SK-MEL-5 (cell line): ENCODE data around the gene HSD17B8. TPM values are rescaled to one million over a fixed set of nuclear protein-coding genes. Genes with fewer than 3 reads are reported as not detected.

Experiments used
- DNase-seq: peaks from one replicate; pipeline ENCODE4 v3.0.0-alpha.2; 2016; ENCODE audit warnings: low read depth, low spot score
- in situ Hi-C: cut with HindIII; loops from 2 replicates; pipeline ENCODE4 v1.10.0; 2016; ENCODE audit warnings: low sequenced_read_pairs, high pct_unique_total_duplicates, low pct_unique_long_range_greater_than_20kb
- total RNA-seq: library from RNA; depleted of rRNA; stranded (reverse); fragments of >200 nt; shearing (Covaris generic); gene quantifications from 2 replicates; pipeline ENCODE4 v1.2.3, GENCODE V29; 2014

The HSD17B8 gene
- total RNA-seq, 1 experiment from 2014 or later = 6.5 TPM

DNA sequence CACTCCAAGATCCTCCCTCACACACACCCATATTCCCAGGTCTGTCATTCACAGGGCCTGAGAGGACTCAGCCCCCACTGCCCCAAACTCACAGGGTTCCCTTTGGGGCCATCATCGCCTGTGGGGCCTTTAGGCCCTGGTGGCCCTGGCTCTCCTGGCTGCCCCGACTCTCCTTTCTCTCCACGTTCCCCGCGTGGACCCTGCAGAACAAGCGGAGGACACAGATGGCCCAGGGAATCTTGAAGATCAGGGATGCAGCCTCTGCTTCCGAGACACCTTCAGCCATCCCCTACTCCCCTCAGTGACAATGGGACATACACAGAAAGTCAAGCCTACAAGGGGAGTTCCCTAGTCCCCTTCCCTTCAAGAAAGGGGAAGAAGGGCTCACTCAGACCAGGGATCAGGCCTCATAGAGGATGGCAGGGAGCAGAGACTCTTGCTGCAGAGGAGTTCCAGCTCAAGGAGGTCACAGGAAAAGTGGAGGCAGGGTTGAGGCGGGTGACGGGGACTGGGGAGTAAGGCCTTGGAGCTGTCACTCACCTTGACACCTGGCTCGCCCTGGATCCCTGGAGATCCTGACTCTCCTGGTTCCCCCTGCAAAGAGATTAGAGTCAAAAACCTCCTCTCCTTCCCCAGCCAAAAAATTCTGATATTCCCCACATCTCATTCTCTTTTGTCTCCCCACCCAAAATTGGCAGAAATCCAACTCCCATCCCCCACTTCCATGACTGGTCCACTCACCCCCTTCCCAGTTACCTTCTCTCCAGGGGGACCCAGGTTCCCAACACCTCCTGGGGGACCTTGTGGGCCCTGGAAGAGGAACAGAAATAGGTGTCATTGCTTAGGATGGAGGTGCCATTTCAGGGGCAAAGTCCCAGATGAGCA is 34.9 kb upstream of the HSD17B8 start:
- in situ Hi-C loops = no loop called here
- DNase-seq = no peak

DNA sequence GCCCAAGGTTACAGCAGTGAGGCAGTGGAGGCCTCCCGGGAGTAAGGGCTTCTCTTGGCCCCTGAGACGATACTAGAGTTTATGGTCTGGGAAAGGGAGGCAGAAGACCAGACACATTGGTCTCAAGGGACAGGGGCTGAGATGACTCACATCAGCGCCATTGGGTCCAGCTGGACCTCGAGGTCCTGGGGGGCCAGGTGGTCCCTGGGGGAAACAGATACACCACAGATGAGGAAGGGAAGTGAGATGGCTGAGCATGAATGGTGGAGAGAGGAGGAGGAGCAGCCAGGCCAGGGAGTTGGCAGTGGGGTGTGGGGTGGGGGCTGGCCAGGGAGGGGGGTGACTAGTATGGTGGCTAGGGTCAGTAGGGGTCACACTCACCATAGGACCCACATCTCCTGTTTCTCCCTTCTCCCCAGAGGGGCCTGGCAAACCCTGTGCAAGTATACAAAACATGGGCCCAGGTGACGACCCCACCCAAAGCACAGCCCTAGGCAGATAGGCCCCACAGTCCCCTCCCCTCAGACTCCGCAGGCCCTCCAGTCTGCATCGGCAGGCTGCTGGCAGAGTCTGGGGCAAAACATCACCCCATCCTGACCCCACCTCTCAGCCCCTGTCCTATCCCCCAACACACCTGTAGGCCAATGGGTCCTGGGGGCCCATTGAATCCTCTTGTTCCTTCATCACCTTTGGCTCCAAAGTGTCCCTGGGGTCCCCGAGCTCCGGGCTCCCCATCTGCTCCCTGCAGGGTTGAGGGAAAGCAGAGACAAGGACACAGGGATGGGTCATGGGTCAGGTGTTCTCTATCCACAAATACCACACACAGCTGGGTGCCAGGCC is 34.1 kb upstream of the HSD17B8 start:
- in situ Hi-C loops = no loop called here
- no peak for DNase-seq

DNA sequence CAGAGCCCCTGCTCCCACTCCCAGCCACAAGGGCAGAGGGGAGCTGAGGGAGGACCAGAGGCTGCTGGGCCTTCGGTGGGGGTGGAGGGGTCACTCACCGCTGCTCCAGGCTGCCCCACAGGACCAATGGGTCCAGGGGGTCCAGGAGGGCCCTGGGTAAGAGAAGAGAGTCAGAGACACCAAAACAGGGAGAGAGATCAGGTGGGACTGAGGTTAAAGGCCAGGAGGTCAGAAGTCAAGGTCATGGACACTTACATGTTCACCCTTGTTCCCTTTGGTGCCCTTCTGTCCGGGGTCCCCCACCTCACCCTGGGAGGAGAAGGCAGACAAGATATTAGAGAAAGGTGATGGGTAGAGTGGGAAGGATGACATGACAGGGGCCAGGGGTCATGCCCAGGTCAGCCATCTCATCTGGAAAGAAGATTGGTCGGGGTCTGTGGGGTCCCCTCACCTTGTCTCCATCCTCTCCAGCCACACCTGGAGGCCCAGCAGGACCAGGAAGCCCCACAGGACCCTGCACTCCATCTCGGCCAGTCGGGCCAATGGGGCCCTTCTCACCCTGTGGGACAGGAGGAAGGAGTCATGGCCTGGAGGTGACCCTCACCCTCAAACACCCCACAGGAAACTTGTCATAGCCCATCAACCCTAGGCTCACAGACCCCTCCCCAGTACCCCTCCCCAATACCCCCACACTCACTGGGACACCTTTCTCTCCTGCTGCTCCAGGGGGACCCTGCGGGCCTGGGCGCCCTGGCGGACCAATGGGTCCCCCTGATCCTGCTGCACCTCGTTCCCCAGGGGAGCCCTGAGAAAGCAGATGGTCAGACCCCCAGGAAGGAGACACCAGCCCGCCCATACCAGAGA is 33.2 kb upstream of the HSD17B8 start:
- DNase-seq = no peak
- in situ Hi-C loops = no loop called here

DNA sequence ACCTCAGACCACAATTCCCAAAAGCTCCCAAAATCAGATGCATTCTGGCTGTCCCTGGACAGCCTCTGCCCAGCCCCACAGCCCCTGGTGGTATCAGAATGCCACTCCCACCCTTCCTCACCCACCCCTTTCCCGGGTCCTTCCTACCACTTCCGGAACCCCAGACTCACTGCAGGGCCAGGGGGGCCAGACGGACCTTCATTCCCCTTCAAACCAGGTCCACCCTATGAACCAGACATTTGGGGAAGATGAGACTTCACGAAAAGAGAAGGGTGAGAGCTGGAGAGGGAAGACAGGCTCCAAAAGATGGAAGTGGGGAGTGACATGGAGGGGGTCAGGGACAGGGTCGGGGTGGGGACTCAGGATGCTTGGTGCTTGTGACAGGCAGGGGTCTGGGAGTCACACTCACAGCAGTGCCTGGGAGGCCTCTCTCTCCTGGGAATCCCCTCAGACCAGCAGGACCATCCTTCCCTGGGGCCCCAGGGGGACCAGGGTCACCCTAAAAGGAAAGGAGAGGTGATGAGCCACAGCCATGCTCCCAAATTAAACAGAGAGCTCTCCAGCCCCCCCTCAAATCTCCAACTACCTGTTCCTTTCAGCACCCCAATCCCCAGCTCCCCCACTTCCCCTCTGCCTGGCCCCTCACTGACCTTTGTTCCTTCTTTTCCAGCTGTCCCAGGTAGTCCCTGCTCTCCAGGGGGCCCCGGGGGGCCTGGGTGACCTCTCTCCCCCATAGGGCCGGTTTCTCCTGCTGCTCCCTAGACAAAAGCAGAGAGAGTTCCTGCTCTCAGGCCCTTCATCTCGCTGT is 32.4 kb upstream of the HSD17B8 start:
- DNase-seq = no peak
- in situ Hi-C loops = no loop called here

DNA sequence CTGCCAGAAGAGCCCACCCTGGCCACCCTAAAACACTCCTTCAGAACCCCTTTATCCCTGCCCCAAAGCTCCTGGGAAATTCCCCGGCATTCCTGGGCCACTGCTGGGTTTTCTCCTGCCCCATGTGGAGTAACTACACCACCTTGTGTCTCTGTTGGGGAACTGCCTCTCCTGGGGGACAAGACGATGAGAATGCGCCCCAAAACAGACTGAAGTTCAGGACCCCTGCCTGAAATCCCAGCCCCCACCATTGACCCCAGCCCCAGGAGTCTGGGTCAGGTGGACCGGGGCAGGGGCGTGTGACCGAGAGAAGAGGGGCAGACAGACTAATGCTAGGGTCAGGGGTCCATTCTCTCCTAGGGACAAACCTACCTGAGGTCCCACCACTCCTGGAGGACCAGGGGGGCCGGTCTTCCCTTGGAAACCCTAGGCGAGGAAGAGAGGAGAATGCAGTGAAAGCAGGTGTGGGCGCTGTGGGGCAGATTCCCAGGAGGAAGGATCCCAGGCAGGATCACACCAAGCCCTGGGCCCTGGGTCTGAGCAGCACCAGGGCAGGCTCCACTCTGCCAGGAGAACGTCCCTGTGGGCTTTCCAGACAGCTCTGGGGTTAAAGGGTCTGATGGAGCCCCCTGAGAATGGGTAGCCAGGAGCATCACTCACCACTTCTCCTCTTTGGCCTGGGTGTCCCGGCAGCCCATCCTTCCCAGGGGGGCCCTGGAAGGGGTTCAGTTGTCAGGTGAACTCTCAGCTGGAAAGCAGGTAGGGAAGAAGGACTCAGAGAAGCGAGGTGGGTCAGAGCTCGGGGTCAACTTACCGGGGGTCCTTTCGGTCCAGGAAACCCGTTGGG is 31.5 kb upstream of the HSD17B8 start:
- in situ Hi-C loops = no loop called here
- peak; percentile 54 for DNase-seq

DNA sequence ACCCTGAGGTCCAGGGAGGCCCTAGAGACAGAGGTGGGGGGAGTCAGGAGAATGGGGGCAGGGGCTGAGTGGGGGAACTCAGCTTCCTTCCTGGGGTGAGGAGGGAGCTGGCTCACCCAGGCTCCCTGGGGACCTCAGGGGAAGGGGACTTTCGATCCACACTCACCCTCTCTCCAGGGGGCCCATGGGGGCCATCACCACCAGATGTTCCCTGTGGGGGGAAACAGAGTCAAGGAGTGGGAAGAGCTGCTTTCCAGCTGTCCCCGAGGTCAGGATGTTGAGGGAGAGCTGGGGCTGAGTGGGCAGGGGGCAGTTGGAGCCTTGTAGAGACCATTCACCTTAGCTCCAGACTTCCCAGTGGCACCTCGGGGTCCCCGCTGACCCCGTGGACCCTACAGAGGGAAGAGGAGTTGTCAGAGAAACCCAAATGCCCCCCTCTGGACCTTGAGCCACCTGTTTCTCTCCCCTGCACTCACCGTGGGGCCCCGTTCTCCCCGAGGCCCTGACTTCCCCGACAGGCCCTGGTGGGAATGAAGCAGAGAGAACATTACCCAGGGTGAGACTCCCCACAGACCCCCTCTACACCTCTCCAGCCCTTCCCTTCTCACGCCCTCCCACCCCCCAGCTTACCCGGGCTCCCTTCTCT is 30.8 kb upstream of the HSD17B8 start:
- no peak for DNase-seq
- in situ Hi-C loops = no loop called here

DNA sequence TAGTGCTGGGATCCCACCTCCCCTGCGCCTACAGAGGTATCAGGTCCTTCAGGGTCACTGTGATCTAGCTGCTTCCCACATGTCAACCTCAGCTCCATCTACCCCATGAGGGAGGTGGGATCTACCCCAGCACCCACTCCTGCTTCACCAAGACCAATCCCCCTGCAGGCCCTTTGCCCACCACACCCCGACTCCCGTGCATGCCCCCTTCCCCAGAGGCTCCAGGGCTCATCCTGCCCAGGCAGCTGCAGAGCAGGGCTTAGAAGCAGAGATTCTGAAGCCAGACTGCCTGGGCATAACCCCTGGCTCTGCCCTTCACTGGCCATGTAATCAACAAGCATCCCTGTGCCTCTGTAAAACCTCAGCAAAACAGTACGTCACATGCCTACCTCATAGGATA is 29.7 kb upstream of the HSD17B8 start:
- DNase-seq = no peak
- in situ Hi-C loops = no loop called here

DNA sequence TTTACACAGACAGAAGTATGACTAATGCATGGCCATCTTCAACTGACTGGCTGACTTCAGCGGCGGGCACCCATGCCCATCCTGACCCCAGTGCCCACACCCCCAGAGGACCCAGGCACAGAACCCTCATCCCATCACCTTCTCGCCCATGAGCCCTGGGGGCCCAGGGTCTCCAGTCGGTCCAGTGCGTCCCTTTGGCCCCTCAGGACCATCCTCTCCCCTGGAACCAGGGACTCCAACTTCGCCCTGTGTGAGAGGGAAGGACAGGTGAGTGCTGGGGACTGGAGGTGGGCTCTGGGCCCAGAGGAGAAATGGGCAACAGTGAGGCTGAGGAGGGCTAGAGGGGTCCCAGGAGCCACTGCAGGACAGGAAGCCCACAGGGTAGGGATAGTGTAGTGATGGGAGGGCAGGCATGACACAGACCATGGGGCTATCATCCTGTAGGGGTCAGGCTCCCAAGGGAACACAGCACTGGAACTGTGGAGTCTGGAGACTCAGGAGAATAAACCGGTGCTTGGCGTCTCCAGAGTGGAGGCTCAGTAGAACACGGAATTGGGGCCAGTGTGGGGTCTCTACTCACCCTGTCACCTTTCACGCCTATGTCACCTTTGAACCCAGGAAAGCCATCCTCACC is 28.9 kb upstream of the HSD17B8 start:
- no peak for DNase-seq
- in situ Hi-C loops = no loop called here

DNA sequence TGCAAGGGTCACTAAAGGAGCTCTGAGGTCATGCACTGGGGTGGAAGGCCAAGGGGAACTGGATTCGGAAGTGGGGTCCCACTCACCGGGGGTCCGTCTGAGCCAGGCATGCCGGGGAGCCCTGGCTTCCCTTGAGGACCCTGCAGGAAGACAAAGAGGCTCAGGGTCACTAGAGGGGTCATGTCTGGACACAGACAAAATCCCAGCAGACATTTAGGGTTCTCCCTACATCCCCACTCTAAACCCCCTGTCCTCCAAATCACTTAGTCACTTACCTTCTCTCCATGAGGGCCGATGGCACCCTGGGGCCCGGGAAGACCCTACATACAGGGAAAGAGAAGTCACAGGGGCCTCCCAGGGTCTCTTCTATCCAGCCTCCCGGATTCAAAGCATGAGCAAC is 27.5 kb upstream of the HSD17B8 start:
- DNase-seq = no peak
- in situ Hi-C loops = no loop called here

DNA sequence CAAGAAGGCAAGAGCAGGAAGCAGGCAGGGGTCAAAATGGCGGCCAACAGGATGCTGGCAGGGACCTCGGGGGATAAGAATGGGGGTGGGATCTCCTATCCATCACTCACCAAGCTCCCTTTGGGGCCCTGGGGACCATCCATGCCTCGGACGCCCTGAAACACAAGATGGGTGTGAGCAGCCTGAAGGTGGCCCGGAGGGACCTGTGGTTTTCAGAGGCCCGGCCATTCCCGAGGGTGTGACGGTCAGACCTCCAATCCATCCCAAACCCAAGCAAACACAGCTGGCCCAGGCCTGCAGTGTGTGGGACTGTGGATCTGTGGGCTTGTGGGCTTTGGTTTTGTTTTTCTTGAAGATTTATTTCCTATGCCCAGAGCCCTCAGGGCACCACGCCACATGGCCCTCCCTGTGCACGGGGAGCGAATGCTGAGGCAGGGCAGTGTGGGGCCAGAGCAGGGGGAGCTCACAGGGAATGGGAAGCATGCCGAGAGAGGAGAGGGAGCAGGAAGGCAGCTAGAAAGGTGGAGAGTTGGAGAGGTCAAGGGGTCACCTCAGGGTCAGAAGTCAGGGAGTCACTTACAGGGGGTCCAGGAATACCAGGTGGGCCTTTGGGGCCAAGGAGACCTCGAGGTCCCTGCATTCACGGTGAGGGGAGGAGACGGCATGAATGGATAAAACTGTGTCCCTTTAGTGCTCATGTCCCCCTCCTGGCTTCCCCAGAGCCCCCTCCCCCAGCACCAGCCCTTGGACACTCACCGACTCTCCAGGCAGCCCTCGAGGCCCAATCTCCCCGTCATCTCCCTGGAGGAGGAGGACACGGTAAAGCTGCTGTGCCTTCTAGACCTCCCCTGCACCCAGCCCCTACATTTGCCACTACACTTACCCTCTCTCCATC is 26.7 kb upstream of the HSD17B8 start:
- in situ Hi-C loops = no loop called here
- DNase-seq = no peak

DNA sequence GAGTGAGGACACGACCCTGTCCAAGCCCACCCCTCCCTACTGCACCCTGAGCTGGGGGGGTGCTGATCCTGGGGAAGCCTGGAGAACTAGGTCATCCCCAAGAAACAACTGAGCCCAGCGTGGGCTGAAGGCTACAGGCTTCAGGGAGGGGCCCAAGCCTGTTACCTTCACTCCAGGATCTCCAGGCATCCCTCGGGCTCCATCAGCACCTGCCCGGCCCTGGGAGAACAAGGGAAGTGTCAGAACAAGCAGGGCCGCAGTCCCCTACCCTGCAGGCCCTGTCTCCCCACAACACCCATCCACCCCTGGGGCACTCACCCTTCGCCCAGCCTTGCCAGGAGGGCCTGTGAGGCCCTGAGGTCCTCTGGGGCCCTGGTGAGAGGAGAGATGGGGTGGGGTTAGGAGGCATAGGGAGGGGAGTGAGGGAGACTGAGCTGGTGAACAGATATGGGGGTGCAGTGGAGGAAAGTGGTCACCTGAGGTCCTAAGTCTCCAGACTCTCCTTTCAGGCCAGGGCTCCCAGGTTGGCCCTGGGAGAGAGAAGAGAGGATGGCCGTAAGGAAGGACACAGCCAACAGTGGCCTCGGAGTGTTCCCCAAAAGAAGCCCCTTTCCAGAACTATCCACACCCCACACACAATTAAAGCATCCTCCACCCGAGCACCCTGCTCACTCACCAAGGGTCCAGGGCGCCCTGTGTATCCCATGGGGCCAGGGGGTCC is 25.5 kb upstream of the HSD17B8 start:
- DNase-seq = no peak
- in situ Hi-C loops = no loop called here

DNA sequence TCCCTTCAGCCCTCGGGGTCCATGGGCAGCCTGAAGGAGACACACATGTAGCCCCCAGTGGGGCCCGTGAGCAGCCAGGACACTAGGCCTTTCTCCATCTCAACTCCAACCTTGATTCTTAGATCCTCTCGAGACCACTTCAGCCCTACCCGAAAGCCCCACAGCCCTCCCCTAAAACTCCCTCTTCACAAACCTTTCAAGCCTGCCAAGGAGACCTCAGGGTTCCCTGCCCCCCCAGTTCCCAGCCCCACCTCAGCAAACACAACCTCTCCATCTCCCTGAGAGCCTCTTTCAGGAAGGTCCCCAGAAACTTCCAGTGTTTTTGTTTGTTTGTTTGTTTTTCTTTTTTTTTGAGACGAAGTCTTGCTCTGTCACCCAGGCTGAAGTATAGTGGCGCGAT is 23.3 kb upstream of the HSD17B8 start:
- in situ Hi-C loops = no loop called here
- no peak for DNase-seq

DNA sequence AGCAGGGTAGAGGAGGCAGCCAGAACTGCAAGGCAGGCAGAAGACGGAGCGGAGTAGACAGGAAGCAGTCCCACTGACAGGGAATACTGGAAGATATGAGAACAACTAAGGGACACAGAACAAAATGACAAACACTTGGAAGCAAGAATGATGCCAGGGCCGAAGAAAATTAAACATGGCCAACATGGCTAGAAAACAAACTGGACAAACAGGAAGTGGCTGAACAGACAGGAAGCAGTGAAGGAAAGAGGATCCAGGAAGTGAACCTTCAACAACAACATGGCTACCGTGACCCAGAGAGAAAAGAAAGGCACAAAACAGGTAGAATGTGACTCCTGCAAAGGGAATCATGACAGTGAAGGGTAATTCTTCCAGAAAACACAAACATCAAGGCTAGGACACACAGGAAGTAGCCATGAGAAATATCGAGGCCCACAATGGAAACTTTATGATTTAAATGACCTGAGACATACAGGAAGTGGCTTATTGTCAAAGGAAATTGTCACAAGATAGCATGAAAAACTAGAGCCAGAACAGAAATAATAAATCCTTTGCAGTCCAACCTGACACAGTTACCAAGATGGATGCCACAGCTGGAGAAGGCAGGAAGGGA is 21.3 kb upstream of the HSD17B8 start:
- in situ Hi-C loops = no loop called here
- DNase-seq = no peak

DNA sequence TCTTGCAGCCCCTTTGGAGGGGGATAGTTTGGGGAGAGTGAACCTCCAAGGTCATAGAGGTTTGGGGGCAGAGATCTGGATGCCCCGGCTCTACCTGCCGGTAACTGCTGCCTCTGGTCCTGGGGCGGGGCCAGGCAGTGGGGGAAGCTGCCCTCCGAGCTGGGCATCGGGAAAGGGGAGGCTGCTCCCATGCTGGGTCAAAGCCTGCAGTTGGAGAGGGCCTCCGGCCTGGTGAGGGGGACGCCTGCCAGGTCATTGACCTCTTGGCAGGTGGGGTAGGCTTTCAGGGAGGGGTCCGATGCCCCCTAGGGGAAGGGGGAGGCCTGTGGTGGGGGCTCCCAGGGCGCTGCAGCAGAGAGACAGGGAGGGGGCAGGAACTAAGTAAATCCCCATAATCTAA is 19.3 kb upstream of the HSD17B8 start:
- no peak for DNase-seq
- in situ Hi-C loops = no loop called here
